Upper lobe of left lung (tissue), 4 donors: ENCODE results near the gene CD82.
"Not testable (repeated sequence)": the region's sequence is repeated elsewhere in the genome, so short reads cannot be mapped to it uniquely, and the experiment has no call there.

Experiments
- EP300 ChIP-seq, 4 donors: sonication (generic); formaldehyde crosslinking; IDR thresholded peaks; one replicate each; pipeline ENCODE4 v1.5.1; 2017; ENCODE audit warnings: antibody characterized with exemption in 4 of 4, control low read depth in 2 of 4
- POLR2A ChIP-seq, 4 donors: fragments of 450-650 bp; IDR thresholded peaks; one replicate each; pipeline ENCODE4 v1.5.1; 2016 to 2017; ENCODE audit warnings: antibody characterized with exemption in 4 of 4, mild to moderate bottlenecking in 2 of 4
- TF ChIP-seq, protein P1 (sequence below), 6 experiments: fragments of 450-650 bp in 4 of 6; fragments of 200-600 bp in 2 of 6; sonication (generic) in 2 of 6; IDR thresholded peaks; one replicate each; pipeline ENCODE4 v1.5.1; 2016 to 2019; ENCODE audit warnings: antibody characterized with exemption in 6 of 6

DNA sequence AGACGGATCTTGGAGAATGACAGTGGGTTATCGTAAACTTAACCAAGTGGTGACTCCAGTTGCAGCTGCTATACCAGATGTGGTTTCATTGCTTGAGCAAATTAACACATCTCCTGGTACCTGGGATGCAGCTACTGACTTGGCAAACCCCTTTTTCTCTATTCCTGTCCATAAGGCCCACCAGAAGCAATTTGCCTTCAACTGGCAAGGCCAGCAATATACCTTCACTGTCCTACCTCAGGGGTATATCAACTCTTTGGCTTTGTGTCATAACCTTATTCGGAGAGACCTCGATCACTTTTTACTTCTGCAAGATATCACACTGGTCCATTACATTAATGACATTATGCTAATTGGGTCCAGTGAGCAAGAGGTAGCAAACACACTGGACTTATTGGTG, 18.5 kb upstream of the CD82 start:
- TF ChIP-seq, protein P1, sequence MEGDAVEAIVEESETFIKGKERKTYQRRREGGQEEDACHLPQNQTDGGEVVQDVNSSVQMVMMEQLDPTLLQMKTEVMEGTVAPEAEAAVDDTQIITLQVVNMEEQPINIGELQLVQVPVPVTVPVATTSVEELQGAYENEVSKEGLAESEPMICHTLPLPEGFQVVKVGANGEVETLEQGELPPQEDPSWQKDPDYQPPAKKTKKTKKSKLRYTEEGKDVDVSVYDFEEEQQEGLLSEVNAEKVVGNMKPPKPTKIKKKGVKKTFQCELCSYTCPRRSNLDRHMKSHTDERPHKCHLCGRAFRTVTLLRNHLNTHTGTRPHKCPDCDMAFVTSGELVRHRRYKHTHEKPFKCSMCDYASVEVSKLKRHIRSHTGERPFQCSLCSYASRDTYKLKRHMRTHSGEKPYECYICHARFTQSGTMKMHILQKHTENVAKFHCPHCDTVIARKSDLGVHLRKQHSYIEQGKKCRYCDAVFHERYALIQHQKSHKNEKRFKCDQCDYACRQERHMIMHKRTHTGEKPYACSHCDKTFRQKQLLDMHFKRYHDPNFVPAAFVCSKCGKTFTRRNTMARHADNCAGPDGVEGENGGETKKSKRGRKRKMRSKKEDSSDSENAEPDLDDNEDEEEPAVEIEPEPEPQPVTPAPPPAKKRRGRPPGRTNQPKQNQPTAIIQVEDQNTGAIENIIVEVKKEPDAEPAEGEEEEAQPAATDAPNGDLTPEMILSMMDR (IDR thresholded peaks at IDR 0.05) = not testable (repeated sequence)
- TF ChIP-seq POLR2A, EP300 (IDR thresholded peaks at IDR 0.05): not testable (repeated sequence)
